NCI-H2171 (cell line): Measurements from ENCODE around the gene SH3GL1.

Source experiments
- DNase-seq: peaks from one replicate; lab custom pipeline; 2025; lab: John Stamatoyannopoulos, UW

SH3GL1 gene

GRCh38 chr19:4396949-4397783, 3.2 kb downstream of the SH3GL1 start:
- DNase-seq: no peak

GRCh38 chr19:4393947-4394590, 6.3 kb downstream of the SH3GL1 start:
- no peak for DNase-seq

- no peak for DNase-seq
These were observed 8.5 kb downstream of the SH3GL1 start for GRCh38 chr19:4391701-4392483.

GRCh38 chr19:4391306-4391693, 9.0 kb downstream of the SH3GL1 start:
- no peak for DNase-seq

- peak; percentile 50 for DNase-seq
These were observed 9.6 kb downstream of the SH3GL1 start for GRCh38 chr19:4390567-4391305.

- DNase-seq: no peak
These were observed 10.3 kb downstream of the SH3GL1 start for GRCh38 chr19:4390017-4390566.

GRCh38 chr19:4389511-4390016, 10.8 kb downstream of the SH3GL1 start:
- DNase-seq: no peak

- no peak for DNase-seq
These were observed 11.3 kb downstream of the SH3GL1 start for GRCh38 chr19:4389064-4389375.

- DNase-seq: no peak
These were observed 11.8 kb downstream of the SH3GL1 start for GRCh38 chr19:4388337-4389063.

GRCh38 chr19:4386041-4386782, 14.1 kb downstream of the SH3GL1 start:
- no peak for DNase-seq

- no peak for DNase-seq
These were observed 14.9 kb downstream of the SH3GL1 start for GRCh38 chr19:4385291-4386040.

- DNase-seq: no peak
These were observed 20.1 kb downstream of the SH3GL1 start for GRCh38 chr19:4380254-4380727.

- DNase-seq: peak; percentile 83
These were observed 20.7 kb downstream of the SH3GL1 start for GRCh38 chr19:4379383-4380253.

- DNase-seq: no peak
These were observed 21.5 kb downstream of the SH3GL1 start for GRCh38 chr19:4378886-4379285.

GRCh38 chr19:4376991-4377781, 23.2 kb downstream of the SH3GL1 start:
- DNase-seq: no peak

GRCh38 chr19:4376671-4376990, 23.7 kb downstream of the SH3GL1 start:
- no peak for DNase-seq

- DNase-seq: no peak
These were observed 24.2 kb downstream of the SH3GL1 start for GRCh38 chr19:4376028-4376670.
